GM12872 (cell line): ENCODE measurements around the gene MED12.

Experiments used
- CTCF ChIP-seq: IDR thresholded peaks from 3 replicates; pipeline ENCODE4 v1.5.1; 2011; ENCODE audit warnings: low read depth, mild to moderate bottlenecking, low read length, moderate library complexity; ENCODE audit not compliant: insufficient read depth

Gene MED12

DNA sequence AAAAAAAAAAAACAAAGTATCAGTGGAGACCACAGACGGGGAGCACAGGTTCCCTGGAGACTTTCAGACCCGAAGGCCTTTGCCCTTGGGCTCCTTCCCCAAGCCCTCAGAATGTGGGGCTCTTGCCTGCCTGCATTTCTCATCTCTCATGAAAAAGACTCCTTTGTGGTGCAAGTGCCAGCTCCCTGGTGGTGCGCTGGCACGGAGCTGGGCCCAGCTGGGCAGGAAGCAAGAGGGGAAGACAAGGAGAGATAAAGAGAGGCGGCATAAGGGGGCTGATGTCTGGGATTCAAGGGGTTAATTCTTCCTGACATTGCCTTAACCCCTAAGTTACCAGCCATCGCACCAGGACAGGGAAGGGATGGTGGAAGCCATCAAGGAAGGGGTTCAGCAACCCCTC lies 48.1 kb downstream of the MED12 start:
- TF ChIP-seq CTCF: no peak

DNA sequence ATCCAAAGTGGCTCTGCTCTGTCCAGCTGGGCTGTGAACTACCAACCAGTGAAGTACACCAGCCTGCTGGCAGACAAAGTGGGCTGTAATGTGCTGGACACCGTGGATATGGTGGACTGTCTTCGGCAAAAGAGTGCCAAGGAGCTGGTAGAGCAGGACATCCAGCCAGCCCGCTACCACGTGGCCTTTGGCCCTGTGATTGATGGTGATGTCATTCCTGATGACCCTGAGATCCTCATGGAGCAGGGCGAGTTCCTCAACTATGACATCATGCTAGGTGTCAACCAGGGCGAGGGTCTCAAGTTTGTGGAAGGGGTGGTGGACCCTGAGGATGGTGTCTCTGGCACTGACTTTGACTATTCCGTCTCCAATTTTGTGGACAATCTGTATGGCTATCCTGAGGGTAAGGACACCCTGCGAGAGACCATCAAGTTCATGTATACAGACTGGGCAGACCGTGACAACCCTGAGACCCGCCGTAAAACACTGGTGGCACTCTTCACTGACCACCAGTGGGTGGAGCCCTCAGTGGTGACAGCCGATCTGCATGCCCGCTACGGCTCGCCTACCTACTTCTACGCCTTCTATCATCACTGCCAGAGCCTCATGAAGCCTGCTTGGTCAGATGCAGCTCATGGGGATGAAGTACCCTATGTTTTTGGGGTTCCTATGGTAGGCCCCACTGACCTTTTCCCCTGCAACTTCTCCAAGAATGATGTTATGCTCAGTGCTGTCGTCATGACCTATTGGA lies 48.8 kb downstream of the MED12 start:
- no peak for TF ChIP-seq CTCF

GRCh38 chrX:71168134-71168533 lies 49.7 kb downstream of the MED12 start:
- TF ChIP-seq CTCF: no peak

- TF ChIP-seq CTCF: no peak
Observed at GRCh38 chrX:71169586-71169985, 51.2 kb downstream of the MED12 start.

GRCh38 chrX:71170660-71171059 lies 52.3 kb downstream of the MED12 start:
- no peak for TF ChIP-seq CTCF

GRCh38 chrX:71171110-71171801 lies 52.9 kb downstream of the MED12 start:
- TF ChIP-seq CTCF: no peak

- no peak for TF ChIP-seq CTCF
Observed at GRCh38 chrX:71173440-71173839, 55.0 kb downstream of the MED12 start.
